Liver (tissue), 9 donors: Measurements from ENCODE around the gene BPIFA3. TPM values are rescaled to one million over a fixed set of nuclear protein-coding genes. Genes with fewer than 3 reads are reported as not detected.

ENCODE experiments used
- DNase-seq: peaks from one replicate; pipeline ENCODE4 v3.0.0-alpha.2; 2017; ENCODE audit warnings: low spot score
- H3K27ac ChIP-seq, 2 donors: one replicate each; pipeline ENCODE4 v1.7.0; 2013; ENCODE audit warnings: inconsistent platforms in 2 of 2, low read length in 2 of 2, control low read depth in 1 of 2, low read depth in 1 of 2, mild to moderate bottlenecking in 1 of 2
- H3K27me3 ChIP-seq, 4 donors: one replicate each; pipeline versions ENCODE4 v1.6.1 to v1.7.0; 2013; ENCODE audit warnings: low read length in 3 of 4, inconsistent platforms in 1 of 4, mild to moderate bottlenecking in 1 of 4, moderate library complexity in 1 of 4; ENCODE audit not compliant: control insufficient read depth in 4 of 4, insufficient read depth in 4 of 4
- H3K36me3 ChIP-seq, 4 donors: one replicate each; pipeline versions ENCODE4 v1.6.1 to v1.7.0; 2013; ENCODE audit warnings: low read length in 3 of 4, mild to moderate bottlenecking in 3 of 4, low read depth in 1 of 4, moderate library complexity in 1 of 4; ENCODE audit not compliant: control insufficient read depth in 4 of 4, insufficient read depth in 3 of 4
- H3K4me1 ChIP-seq, 4 donors: one replicate each; pipeline versions ENCODE4 v1.6.1 to v1.7.0; 2013; ENCODE audit warnings: low read length in 3 of 4, mild to moderate bottlenecking in 3 of 4, moderate library complexity in 1 of 4; ENCODE audit not compliant: control insufficient read depth in 4 of 4, insufficient read depth in 4 of 4
- H3K4me3 ChIP-seq, 3 donors: one replicate each; pipeline versions ENCODE4 v1.6.1 to v1.7.0; 2013; ENCODE audit warnings: low read length in 3 of 3, control low read depth in 1 of 3, low read depth in 1 of 3, mild to moderate bottlenecking in 1 of 3
- H3K9ac ChIP-seq, 2 donors: one replicate each; pipeline ENCODE4 v1.7.0; 2013; ENCODE audit warnings: low read length in 2 of 2, mild to moderate bottlenecking in 2 of 2, moderate library complexity in 2 of 2, control low read depth in 1 of 2, low read depth in 1 of 2
- H3K9me3 ChIP-seq, 4 donors: one replicate each; pipeline versions ENCODE4 v1.6.1 to v1.7.0; 2013; ENCODE audit warnings: low read length in 3 of 4; ENCODE audit not compliant: control insufficient read depth in 4 of 4
- ATF3 ChIP-seq: IDR thresholded peaks from 2 replicates; pipeline ENCODE4 v1.6.1; 2016; ENCODE audit warnings: antibody characterized with exemption
- CTCF ChIP-seq: fragments of 150-350 bp; IDR thresholded peaks from 2 replicates; pipeline ENCODE4 v1.5.1; 2017; ENCODE audit warnings: improper control_type of control experiment, low read depth, low read length; ENCODE audit not compliant: missing input control
- EGR1 ChIP-seq, 2 donors: IDR thresholded peaks; 2 replicates each; pipeline ENCODE4 v1.6.1; 2016 to 2018; ENCODE audit warnings: antibody characterized with exemption in 2 of 2, low read depth in 2 of 2
- FOXA1 ChIP-seq: IDR thresholded peaks from 2 replicates; pipeline ENCODE4 v1.6.1; 2016; ENCODE audit warnings: antibody characterized with exemption
- FOXA2 ChIP-seq: IDR thresholded peaks from 2 replicates; pipeline ENCODE4 v1.6.1; 2016; ENCODE audit warnings: antibody characterized with exemption
- GABPA ChIP-seq, 2 donors: IDR thresholded peaks in 1 of 2; conservative IDR thresholded peaks in 1 of 2; 2 replicates each; pipeline ENCODE4 v1.6.1; 2016; ENCODE audit warnings: antibody characterized with exemption in 2 of 2, mild to moderate bottlenecking in 1 of 2, moderate library complexity in 1 of 2
- HNF4A ChIP-seq, 2 donors: conservative IDR thresholded peaks; 2 replicates each; pipeline ENCODE4 v1.6.1; 2016; ENCODE audit warnings: antibody characterized with exemption in 2 of 2, mild to moderate bottlenecking in 2 of 2
- HNF4G ChIP-seq: IDR thresholded peaks from 2 replicates; pipeline ENCODE4 v1.6.1; 2016; ENCODE audit warnings: antibody characterized with exemption
- JUND ChIP-seq, 2 donors: IDR thresholded peaks; 2 replicates each; pipeline ENCODE4 v1.6.1; 2016; ENCODE audit warnings: antibody characterized with exemption in 2 of 2
- MAX ChIP-seq: IDR thresholded peaks from 2 replicates; pipeline ENCODE4 v1.6.1; 2016; ENCODE audit warnings: antibody characterized with exemption
- NR2F2 ChIP-seq: IDR thresholded peaks from 2 replicates; pipeline ENCODE4 v1.6.1; 2016; ENCODE audit warnings: antibody characterized with exemption
- RAD21 ChIP-seq, 2 donors: IDR thresholded peaks; 2 replicates each; pipeline ENCODE4 v1.6.1; 2016; ENCODE audit warnings: antibody characterized with exemption in 2 of 2, mild to moderate bottlenecking in 2 of 2
- REST ChIP-seq: IDR thresholded peaks from 2 replicates; pipeline ENCODE4 v1.6.1; 2016; ENCODE audit warnings: antibody characterized with exemption, mild to moderate bottlenecking
- RXRA ChIP-seq, 2 donors: IDR thresholded peaks; 2 replicates each; pipeline ENCODE4 v1.6.1; 2017 to 2018; ENCODE audit warnings: antibody characterized with exemption in 2 of 2, mild to moderate bottlenecking in 1 of 2
- SP1 ChIP-seq: IDR thresholded peaks from 2 replicates; pipeline ENCODE4 v1.6.1; 2018; ENCODE audit warnings: antibody characterized with exemption, mild to moderate bottlenecking
- TAF1 ChIP-seq: conservative IDR thresholded peaks from 2 replicates; pipeline ENCODE4 v1.6.1; 2016; ENCODE audit warnings: antibody characterized with exemption, mild to moderate bottlenecking
- YY1 ChIP-seq: IDR thresholded peaks from 2 replicates; pipeline ENCODE4 v1.6.1; 2016; ENCODE audit warnings: antibody characterized with exemption, mild to moderate bottlenecking
- ZBTB33 ChIP-seq: IDR thresholded peaks from 2 replicates; pipeline ENCODE4 v1.6.1; 2016; ENCODE audit warnings: antibody characterized with exemption
- WGBS: extraction: QIAGEN DNeasy Blood & Tissue Kit; methylation state at CpG from one replicate; pipeline ENCODE4 v1.1.7; 2013; 5-methylcytosine and 5-hydroxymethylcytosine counted together
- polyA plus RNA-seq, 2 donors: library from polyadenylated mRNA; stranded (reverse) in 1 of 2; unstranded in 1 of 2; fragments of 200-250 nt in 1 of 2; fragments of >200 nt in 1 of 2; fragmentation: Nextera tagmentation in 1 of 2; extraction: Ambion mirVana in 1 of 2; gene quantifications; one replicate each; pipeline versions ENCODE4 v1.2.1 to v1.2.3, GENCODE V29; 2013 to 2015
- total RNA-seq, 2 donors: library from RNA; depleted of rRNA; stranded (reverse); fragments of >200 nt; gene quantifications; one replicate each; pipeline ENCODE4 v1.2.3, GENCODE V29; 2014
- donor health status: healthy.
- donor health status: healthy.
- donor health status: healthy.
- donor health status: healthy.
- donor health status: healthy.

BPIFA3 gene
- total and polyA plus RNA-seq, 4 donors, result not detected

- Histone ChIP-seq H3K9ac (no peak overlapping the region), H3K36me3 (no peaks in the 10 kb centered on the region), H3K27ac (no peak overlapping the region), H3K27me3 (no peaks in the 10 kb centered on the region), H3K4me1 (peaks cover 3 to 11% (median 8%) of the 10 kb centered on the region in 4 donors), H3K4me3 (no peak overlapping the region), H3K9me3 (no peaks in the 10 kb centered on the region)
- TF ChIP-seq CTCF, result no peak
- TF ChIP-seq FOXA1, result no peak
- no peak for TF ChIP-seq RAD21 (IDR thresholded peaks at IDR 0.05)
- no peak for TF ChIP-seq MAX
- TF ChIP-seq YY1, result no peak
- TF ChIP-seq JUND (IDR thresholded peaks at IDR 0.05), result no peak
- no peak for TF ChIP-seq NR2F2
- TF ChIP-seq ZBTB33, result no peak
- no peak for TF ChIP-seq RXRA (IDR thresholded peaks at IDR 0.05)
- no peak for TF ChIP-seq FOXA2
- TF ChIP-seq SP1, result no peak
- no peak for TF ChIP-seq HNF4G
- no peak for TF ChIP-seq ATF3
- no peak for TF ChIP-seq GABPA (IDR thresholded peaks at IDR 0.05 in 1 of 2, conservative IDR thresholded peaks at IDR 0.05 in 1 of 2)
- no peak for TF ChIP-seq TAF1
- TF ChIP-seq HNF4A (conservative IDR thresholded peaks at IDR 0.05), result no peak
- no peak for TF ChIP-seq REST
- no peak for TF ChIP-seq EGR1 (IDR thresholded peaks at IDR 0.05; ENCODE audit: low read depth in 2 of 2)
- DNase-seq, result no peak
- 86% methylated on average over 1 of the region's 1 CpG for WGBS
These were observed 25.2 kb upstream of the BPIFA3 start for GRCh38 chr20:33191955-33192354.
